ENCODE results near the gene NRG2. TPM values are rescaled to one million over a fixed set of nuclear protein-coding genes. Genes with fewer than 3 reads are reported as not detected.

The NRG2 gene
- total RNA-seq, 1 donor from 2014 or later, result 2.0 TPM

DNA sequence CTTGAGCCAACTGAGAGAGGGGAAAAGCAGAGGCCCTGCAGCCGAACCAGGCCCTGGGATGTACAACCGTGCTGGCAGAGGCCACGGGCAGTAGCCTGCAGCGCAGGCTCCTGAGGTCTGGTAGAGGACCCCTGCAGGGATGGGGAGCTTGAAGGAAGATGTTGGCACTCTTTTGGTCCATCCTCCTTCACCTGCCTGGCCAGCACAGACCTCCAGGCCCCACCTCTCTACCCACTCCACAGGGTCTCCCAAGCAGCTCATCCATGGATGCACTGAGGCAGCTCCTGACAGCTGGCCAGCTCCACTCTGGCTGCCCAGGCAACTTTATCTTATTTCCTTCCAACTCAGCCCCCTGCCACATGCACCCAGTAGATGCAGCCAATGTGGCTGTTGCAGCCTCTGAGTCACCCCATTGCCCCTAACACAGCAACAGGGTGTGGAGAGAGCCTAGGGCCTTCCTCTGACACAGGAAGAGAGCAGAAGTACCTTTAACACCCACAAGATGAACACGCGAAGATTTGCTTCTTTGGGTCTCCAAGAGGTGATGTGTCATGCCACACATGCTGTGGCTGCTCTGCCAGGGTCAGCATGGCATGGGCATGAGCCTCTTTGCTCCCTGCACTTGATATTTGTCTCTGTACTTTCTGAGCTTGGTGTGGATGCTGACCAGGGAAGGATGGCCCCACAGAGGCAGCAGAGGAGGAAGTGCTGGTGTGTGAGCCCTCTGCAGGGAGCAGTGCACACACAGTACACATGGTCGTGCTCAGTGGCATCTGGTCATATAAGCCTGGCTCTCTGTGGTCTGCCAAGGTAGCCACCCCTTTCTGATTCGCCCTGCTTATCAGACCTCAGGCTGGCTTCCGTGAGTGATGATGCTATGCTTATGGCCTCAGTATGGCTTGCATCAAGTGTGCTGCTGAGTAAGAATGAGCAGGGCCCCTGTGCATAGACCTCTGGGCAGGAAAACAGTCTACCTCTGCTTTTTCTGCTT is 117.2 kb downstream of the NRG2 start:
- H3K27ac Mint-ChIP-seq, result no peak overlapping the region
- peak in 1 of 2 experiments; percentile 14 for DNase-seq (ENCODE audit: low spot score in 2 of 2, unreplicated experiment in 2 of 2)
- H3K9me3 Mint-ChIP-seq, result no peaks in the 10 kb centered on the region
- H3K4me1 Mint-ChIP-seq, result no peaks in the 10 kb centered on the region
- H3K36me3 Mint-ChIP-seq, result no peaks in the 10 kb centered on the region
- no peak for TF ChIP-seq CTCF (IDR thresholded peaks at IDR 0.05; ENCODE audit: unreplicated experiment)
- H3K4me3 Mint-ChIP-seq, result no peak overlapping the region
- H3K27me3 Mint-ChIP-seq (ENCODE audit: low read depth), result peaks cover 89% of the 10 kb centered on the region

DNA sequence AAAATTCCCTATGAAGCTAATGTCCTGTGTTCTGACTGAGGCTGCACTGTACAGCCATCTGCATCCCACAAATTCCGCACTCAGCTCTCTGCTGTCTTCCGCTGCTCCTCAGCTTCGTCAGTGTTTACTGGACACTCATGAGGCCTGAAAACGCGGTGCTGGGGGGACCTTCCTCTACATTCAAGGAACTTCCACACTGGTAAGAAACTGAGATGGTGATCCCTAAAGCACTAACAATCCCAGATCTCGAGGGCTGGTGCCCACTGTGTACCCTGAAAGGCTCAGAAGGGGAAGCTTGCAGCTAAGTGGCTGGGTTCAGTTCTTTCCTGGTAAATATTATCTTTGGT is 117.9 kb downstream of the NRG2 start:
- H3K4me1 Mint-ChIP-seq, result no peaks in the 10 kb centered on the region
- H3K27ac Mint-ChIP-seq, result no peak overlapping the region
- TF ChIP-seq CTCF (IDR thresholded peaks at IDR 0.05; ENCODE audit: unreplicated experiment), result no peak
- peaks cover 86% of the 10 kb centered on the region for H3K27me3 Mint-ChIP-seq (ENCODE audit: low read depth)
- H3K4me3 Mint-ChIP-seq, result no peak overlapping the region
- no peaks in the 10 kb centered on the region for H3K9me3 Mint-ChIP-seq
- peak in 1 of 2 experiments; percentile 2 for DNase-seq (ENCODE audit: low spot score in 2 of 2, unreplicated experiment in 2 of 2)
- H3K36me3 Mint-ChIP-seq, result no peaks in the 10 kb centered on the region

GRCh38 chr5:139924294-139925215 is 118.5 kb downstream of the NRG2 start:
- TF ChIP-seq CTCF (IDR thresholded peaks at IDR 0.05; ENCODE audit: unreplicated experiment), result no peak
- no peak overlapping the region for H3K27ac Mint-ChIP-seq
- H3K4me1 Mint-ChIP-seq, result no peaks in the 10 kb centered on the region
- DNase-seq (ENCODE audit: low spot score in 2 of 2, unreplicated experiment in 2 of 2), result peak in 1 of 2 experiments; percentile 27
- H3K4me3 Mint-ChIP-seq, result no peak overlapping the region
- H3K36me3 Mint-ChIP-seq, result no peaks in the 10 kb centered on the region
- H3K9me3 Mint-ChIP-seq, result no peaks in the 10 kb centered on the region
- peaks cover 80% of the 10 kb centered on the region for H3K27me3 Mint-ChIP-seq (ENCODE audit: low read depth)

DNA sequence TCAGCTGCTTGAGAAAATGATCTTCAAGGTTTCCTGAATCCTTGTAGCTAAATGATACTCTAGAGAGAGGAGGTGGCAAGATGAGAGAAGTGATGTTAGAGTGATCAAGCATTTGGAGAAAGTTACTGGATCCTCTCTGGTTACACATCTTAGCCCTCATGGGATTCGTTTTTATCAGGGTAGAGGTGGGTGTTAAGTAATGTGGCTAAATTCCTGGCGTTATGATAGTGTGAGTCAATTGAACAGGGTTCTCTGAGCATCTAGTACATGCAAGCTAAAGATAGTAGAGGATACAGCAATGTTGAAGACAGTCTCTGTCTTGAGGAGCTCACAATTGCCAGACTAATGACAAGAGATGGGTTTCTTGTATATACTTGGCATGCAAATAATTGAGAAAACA is 123.8 kb downstream of the NRG2 start:
- Mint-ChIP-seq H3K4me1 (peaks cover 7% of the 10 kb centered on the region), H3K27me3 (ENCODE audit: low read depth) (peaks cover 57% of the 10 kb centered on the region), H3K9me3 (no peaks in the 10 kb centered on the region), H3K27ac (no peak overlapping the region), H3K4me3 (no peak overlapping the region), H3K36me3 (no peaks in the 10 kb centered on the region)
- no peak for DNase-seq (ENCODE audit: low spot score in 2 of 2, unreplicated experiment in 2 of 2)
- no peak for TF ChIP-seq CTCF (IDR thresholded peaks at IDR 0.05; ENCODE audit: unreplicated experiment)

GRCh38 chr5:139915834-139916233 is 127.3 kb downstream of the NRG2 start:
- Mint-ChIP-seq H3K36me3 (no peaks in the 10 kb centered on the region), H3K9me3 (no peaks in the 10 kb centered on the region), H3K4me1 (peaks cover 8% of the 10 kb centered on the region), H3K27me3 (ENCODE audit: low read depth) (peaks cover 46% of the 10 kb centered on the region), H3K27ac (no peak overlapping the region), H3K4me3 (no peak overlapping the region)
- DNase-seq (ENCODE audit: low spot score in 2 of 2, unreplicated experiment in 2 of 2), result peak in 1 of 2 experiments; percentile 5
- TF ChIP-seq CTCF (IDR thresholded peaks at IDR 0.05; ENCODE audit: unreplicated experiment), result no peak

All from mesothelial cell of epicardium (in vitro differentiated cells).